HEK293T (cell line): ENCODE data around the gene LGALS9.

Experiments used
- CTCF ChIA-PET: fragments of 350-600 bp; formaldehyde crosslinking; extraction: SDS; loops from one replicate; lab custom pipeline; 2021; ENCODE audit warnings: antibody characterized with exemption, inconsistent platforms; lab: Yijun Ruan, JAX
- POLR2A ChIA-PET: fragments of 350-600 bp; formaldehyde crosslinking; extraction: SDS; loops from one replicate; lab custom pipeline; 2020; ENCODE audit warnings: antibody characterized with exemption, inconsistent platforms; lab: Yijun Ruan, JAX
- DNase-seq: peaks from one replicate; pipeline ENCODE4 v3.0.0; 2012; ENCODE audit warnings: mixed read lengths; ENCODE audit errors: extremely low spot score
- ARNT ChIP-seq: fragments of 450-650 bp; IDR thresholded peaks from 2 replicates; pipeline ENCODE4 v1.6.1; 2017; ENCODE audit warnings: mild to moderate bottlenecking
- BHLHE40 ChIP-seq: fragments of 450-650 bp; IDR thresholded peaks from 2 replicates; pipeline ENCODE4 v1.6.1; 2016; ENCODE audit warnings: mild to moderate bottlenecking, moderate library complexity, borderline replicate concordance
- CTBP1 ChIP-seq: fragments of 450-650 bp; IDR thresholded peaks from 2 replicates; pipeline ENCODE4 v1.6.1; 2016; ENCODE audit warnings: borderline replicate concordance
- ELF4 ChIP-seq: fragments of 450-650 bp; IDR thresholded peaks from 2 replicates; pipeline ENCODE4 v1.6.1; 2017; ENCODE audit warnings: antibody characterized with exemption
- FOXA1 ChIP-seq: fragments of 450-650 bp; IDR thresholded peaks from 2 replicates; pipeline ENCODE4 v1.6.1; 2016; ENCODE audit warnings: mild to moderate bottlenecking
- FOXK2 ChIP-seq: fragments of 450-650 bp; IDR thresholded peaks from 2 replicates; pipeline ENCODE4 v1.6.1; 2016; ENCODE audit warnings: mild to moderate bottlenecking
- FOXM1 ChIP-seq: fragments of 450-650 bp; IDR thresholded peaks from 2 replicates; pipeline ENCODE4 v1.6.1; 2017; ENCODE audit warnings: mild to moderate bottlenecking, borderline replicate concordance
- HDGF ChIP-seq: fragments of 450-650 bp; IDR thresholded peaks from 2 replicates; pipeline ENCODE4 v1.6.1; 2017; ENCODE audit warnings: antibody characterized with exemption, borderline replicate concordance
- L3MBTL2 ChIP-seq: fragments of 450-650 bp; conservative IDR thresholded peaks from 2 replicates; pipeline ENCODE4 v1.6.1; 2016; ENCODE audit warnings: mild to moderate bottlenecking
- LEF1 ChIP-seq: fragments of 450-650 bp; IDR thresholded peaks from 2 replicates; pipeline ENCODE4 v1.6.1; 2017; ENCODE audit warnings: mild to moderate bottlenecking, borderline replicate concordance
- NFRKB ChIP-seq: fragments of 450-650 bp; IDR thresholded peaks from 2 replicates; pipeline ENCODE4 v1.6.1; 2016; ENCODE audit warnings: mild to moderate bottlenecking, moderate library complexity
- SP1 ChIP-seq: fragments of 450-650 bp; IDR thresholded peaks from 2 replicates; pipeline ENCODE4 v1.6.1; 2017
- SUZ12 ChIP-seq: fragments of 450-650 bp; IDR thresholded peaks from 2 replicates; pipeline ENCODE4 v1.6.1; 2016; ENCODE audit warnings: mild to moderate bottlenecking
- TARDBP ChIP-seq: fragments of 450-650 bp; IDR thresholded peaks from 2 replicates; pipeline ENCODE4 v1.6.1; 2016
- ZNF384 ChIP-seq: fragments of 450-650 bp; IDR thresholded peaks from 2 replicates; pipeline ENCODE4 v1.6.1; 2016
- TF ChIP-seq, protein P1 (sequence below): fragments of 450-650 bp; IDR thresholded peaks from 2 replicates; pipeline ENCODE4 v1.6.1; 2016

Gene LGALS9

DNA sequence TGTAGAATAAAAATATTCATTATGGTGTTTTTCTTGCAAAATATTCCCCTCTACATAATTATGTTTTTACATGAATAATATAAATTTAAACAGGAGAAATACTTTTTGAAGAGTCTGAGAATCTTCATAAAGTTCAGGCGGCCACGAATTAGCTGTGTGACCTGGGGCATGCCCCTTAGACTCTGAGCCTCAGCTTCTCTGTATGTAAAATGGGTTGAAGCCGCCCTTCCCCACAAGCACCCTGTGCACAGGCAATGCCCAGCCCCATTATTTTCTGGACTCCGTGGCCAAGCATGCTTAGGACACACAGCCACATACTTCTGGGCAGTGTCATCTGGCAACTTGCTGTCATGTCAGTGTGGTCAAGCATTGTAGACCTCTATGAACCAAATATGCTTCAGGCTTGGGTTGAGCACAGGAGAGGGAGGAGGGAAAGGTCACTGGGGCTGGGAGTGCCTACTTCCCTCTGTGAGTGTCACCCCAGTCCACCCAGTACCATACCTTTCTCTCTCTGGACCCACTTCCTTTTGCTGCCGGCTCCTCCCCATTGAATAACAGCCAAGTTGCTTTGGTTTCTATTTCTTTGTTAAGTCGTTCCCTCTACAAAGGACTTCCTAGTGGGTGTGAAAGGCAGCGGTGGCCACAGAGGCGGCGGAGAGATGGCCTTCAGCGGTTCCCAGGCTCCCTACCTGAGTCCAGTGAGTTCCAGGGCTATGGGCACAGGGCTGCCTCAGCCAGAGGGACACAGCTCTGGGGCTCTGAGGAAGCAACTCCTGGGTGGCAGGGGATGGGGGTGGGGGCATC lies at the start of gene LGALS9:
TSS of gene LGALS9 (plus strand) at position 582 of the 804 bp plus-strand sequence. CDS start at position 660, 78 bp downstream.
- DNase-seq = no peak
- TF ChIP-seq ARNT = no peak
- POLR2A ChIA-PET = no interaction called here
- CTCF ChIA-PET = no interaction called here

- CTCF ChIA-PET = no interaction called here
- POLR2A ChIA-PET = no interaction called here
- no peak for DNase-seq
- TF ChIP-seq ARNT (no peak), ELF4 (no peak), HDGF (no peak), CTBP1 (no peak), SUZ12 (no peak), NFRKB (no peak), TARDBP (no peak), SP1 (no peak), FOXK2 (no peak), FOXA1 (no peak), L3MBTL2 (no peak), LEF1 (no peak), BHLHE40 (no peak), FOXM1 (no peak)
Measured at GRCh38 chr17:27582696-27583095, 48.3 kb upstream of the LGALS9 start.

- TF ChIP-seq FOXA1 = no peak
- TF ChIP-seq CTBP1 = no peak
- TF ChIP-seq SUZ12 = no peak
- TF ChIP-seq TARDBP = no peak
- no peak for TF ChIP-seq BHLHE40
- TF ChIP-seq LEF1 = no peak
- no peak for TF ChIP-seq FOXK2
- TF ChIP-seq, protein P1, sequence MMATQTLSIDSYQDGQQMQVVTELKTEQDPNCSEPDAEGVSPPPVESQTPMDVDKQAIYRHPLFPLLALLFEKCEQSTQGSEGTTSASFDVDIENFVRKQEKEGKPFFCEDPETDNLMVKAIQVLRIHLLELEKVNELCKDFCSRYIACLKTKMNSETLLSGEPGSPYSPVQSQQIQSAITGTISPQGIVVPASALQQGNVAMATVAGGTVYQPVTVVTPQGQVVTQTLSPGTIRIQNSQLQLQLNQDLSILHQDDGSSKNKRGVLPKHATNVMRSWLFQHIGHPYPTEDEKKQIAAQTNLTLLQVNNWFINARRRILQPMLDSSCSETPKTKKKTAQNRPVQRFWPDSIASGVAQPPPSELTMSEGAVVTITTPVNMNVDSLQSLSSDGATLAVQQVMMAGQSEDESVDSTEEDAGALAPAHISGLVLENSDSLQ = no peak
- TF ChIP-seq SP1 = no peak
- CTCF ChIA-PET = no interaction called here
- POLR2A ChIA-PET = no interaction called here
- no peak for DNase-seq
Measured at GRCh38 chr17:27585153-27585681, 45.8 kb upstream of the LGALS9 start.

GRCh38 chr17:27585792-27586191 lies 45.2 kb upstream of the LGALS9 start:
- DNase-seq = no peak
- ChIA-PET POLR2A (no interaction called here), CTCF (no interaction called here)
- TF ChIP-seq TARDBP (no peak), ARNT (no peak), FOXK2 (no peak), L3MBTL2 (no peak), CTBP1 (no peak), LEF1 (no peak), ZNF384 (no peak)
- TF ChIP-seq, protein P1 = no peak

DNA sequence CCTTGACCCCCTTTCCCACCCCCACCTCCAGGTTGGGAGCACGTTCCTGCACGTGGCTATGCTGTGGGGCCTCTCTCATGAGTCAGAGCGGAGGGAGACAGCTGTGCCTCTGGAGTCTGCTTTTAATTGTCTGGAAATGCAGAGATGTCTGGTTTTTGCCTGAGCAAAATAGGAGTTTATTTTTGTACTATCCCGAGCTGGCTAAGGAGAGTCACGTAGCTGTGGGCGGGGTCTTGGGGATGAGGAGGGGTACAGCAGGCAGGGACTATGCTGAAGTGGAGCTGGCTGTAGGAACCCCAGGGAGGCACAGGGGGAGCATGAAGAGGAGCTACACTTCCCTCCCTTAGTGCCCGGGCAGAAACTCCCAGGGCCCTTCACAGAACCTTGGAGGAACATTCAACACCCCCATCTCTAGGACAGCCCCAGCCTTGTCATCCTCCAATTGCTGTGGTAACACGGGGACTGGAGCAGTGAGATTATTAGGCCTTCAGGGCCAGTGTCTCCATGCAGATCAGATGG lies 44.7 kb upstream of the LGALS9 start:
- POLR2A ChIA-PET = no interaction called here
- TF ChIP-seq CTBP1 (no peak), TARDBP (no peak), FOXA1 (no peak), ZNF384 (no peak)
- TF ChIP-seq, protein P1 = no peak
- CTCF ChIA-PET = no interaction called here
- DNase-seq = no peak

GRCh38 chr17:27588354-27588753 lies 42.6 kb upstream of the LGALS9 start:
- TF ChIP-seq ZNF384 (no peak), CTBP1 (no peak), ELF4 (no peak), NFRKB (no peak), SUZ12 (no peak), HDGF (no peak), FOXM1 (no peak), ARNT (no peak), LEF1 (no peak), BHLHE40 (no peak)
- TF ChIP-seq, protein P1 = no peak
- POLR2A ChIA-PET = interaction anchor here (1.0 to 1.3 kb wide), 2 partner anchors 131 to 132 kb away, joined by 3 read pairs; partner anchors contain the start of gene KSR1
- no peak for DNase-seq
- CTCF ChIA-PET = interaction anchor here (0.6 kb wide), 1 partner anchor 216 kb away, joined by 4 read pairs; no protein-coding TSS in a partner anchor
